ENCODE data around the gene ZHX3. TPM values are rescaled to one million over a fixed set of nuclear protein-coding genes. Genes with fewer than 3 reads are reported as not detected.

ZHX3 gene
- total RNA-seq, 4 donors from 2014 or later: 57.8 to 74.8 (median 60.5) TPM

GRCh38 chr20:41339957-41340326 lies 22.4 kb upstream of the ZHX3 start:
- peak; percentile 90 to 93 for DNase-seq
- peak in 1 of 2 donors; percentile 28 for TF ChIP-seq POLR2A (IDR thresholded peaks at IDR 0.05)
- peak; percentile 97 to 99 (median 99) for TF ChIP-seq CTCF (IDR thresholded peaks at IDR 0.05)
- no peaks in the 10 kb centered on the region for H3K36me3 ChIP-seq
- peak overlapping the region; percentile 21 to 84 (median 81) for H3K27ac ChIP-seq
- H3K9me3 ChIP-seq: no peaks in the 10 kb centered on the region
- 4 to 7% methylated on average over 13 to 16 of the region's 25 CpGs for WGBS, 2 donors
- H3K4me3 ChIP-seq (replicated peaks in 1 of 3): peak overlapping the region in 1 of 3 donors; percentile 22
- H3K4me1 ChIP-seq: peaks cover 28 to 49% of the 10 kb centered on the region in 2 donors
- H3K27me3 ChIP-seq: no peaks in the 10 kb centered on the region
- intact Hi-C loops (cut with DNase I): loop anchor here (2.0 to 10.0 kb wide), 2 partner anchors 167 to 195 kb away; no protein-coding TSS in a partner anchor

GRCh38 chr20:41336711-41337492 lies 19.4 kb upstream of the ZHX3 start:
- Histone ChIP-seq H3K4me3 (replicated peaks in 1 of 3) (no peak overlapping the region), H3K4me1 (peaks cover 23 to 42% of the 10 kb centered on the region in 2 donors), H3K9me3 (no peaks in the 10 kb centered on the region), H3K27me3 (no peaks in the 10 kb centered on the region), H3K36me3 (no peaks in the 10 kb centered on the region), H3K27ac (peak overlapping the region; percentile 31 to 74 (median 43))
- no peak for TF ChIP-seq CTCF (IDR thresholded peaks at IDR 0.05)
- TF ChIP-seq POLR2A (IDR thresholded peaks at IDR 0.05): no peak
- DNase-seq: no peak
- WGBS, 2 donors: 93 to 95% methylated on average over 4 of the region's 4 CpGs
- intact Hi-C loops (cut with DNase I): loop anchor here (10.0 kb wide), 1 partner anchor 192 kb away; no protein-coding TSS in a partner anchor

GRCh38 chr20:41335591-41335990 lies 18.1 kb upstream of the ZHX3 start:
- no peak overlapping the region for H3K4me3 ChIP-seq (replicated peaks in 1 of 3)
- H3K27ac ChIP-seq: peak overlapping the region in 1 of 3 donors; percentile 47
- H3K36me3 ChIP-seq: no peaks in the 10 kb centered on the region
- H3K9me3 ChIP-seq: no peaks in the 10 kb centered on the region
- intact Hi-C loops (cut with DNase I): loop anchor here (10.0 kb wide), 1 partner anchor 191 kb away; no protein-coding TSS in a partner anchor
- peaks cover 14 to 32% of the 10 kb centered on the region in 2 donors for H3K4me1 ChIP-seq
- H3K27me3 ChIP-seq: no peaks in the 10 kb centered on the region
- TF ChIP-seq CTCF (IDR thresholded peaks at IDR 0.05): no peak
- TF ChIP-seq POLR2A (IDR thresholded peaks at IDR 0.05): no peak
- 43 to 100% methylated on average over 1 of the region's 1 CpG for WGBS, 2 donors
- no peak for DNase-seq

GRCh38 chr20:41334443-41335421 lies 17.2 kb upstream of the ZHX3 start:
- H3K4me1 ChIP-seq: peaks cover 15 to 37% of the 10 kb centered on the region in 2 donors
- H3K36me3 ChIP-seq: no peaks in the 10 kb centered on the region
- no peak for DNase-seq
- no peak overlapping the region for H3K4me3 ChIP-seq (replicated peaks in 1 of 3)
- H3K27ac ChIP-seq: peak overlapping the region; percentile 45 to 65 (median 47)
- no peaks in the 10 kb centered on the region for H3K9me3 ChIP-seq
- intact Hi-C loops (cut with DNase I): loop anchor here (10.0 kb wide), 1 partner anchor 190 kb away; no protein-coding TSS in a partner anchor
- TF ChIP-seq POLR2A (IDR thresholded peaks at IDR 0.05) (no peak), CTCF (IDR thresholded peaks at IDR 0.05) (no peak)
- no peaks in the 10 kb centered on the region for H3K27me3 ChIP-seq
- 82 to 83% methylated on average over 11 to 15 of the region's 15 CpGs for WGBS, 2 donors
